CD4-positive, alpha-beta T cell treated with Interleukin-12 subunit alpha and Interleukin-12 subunit beta, for 1 hour (primary cell): ENCODE results near the gene ALDH1A2.

Experiments used
- DNase-seq: peaks from one replicate; pipeline ENCODE4 v3.0.0-alpha.2; 2020

The ALDH1A2 gene

DNA sequence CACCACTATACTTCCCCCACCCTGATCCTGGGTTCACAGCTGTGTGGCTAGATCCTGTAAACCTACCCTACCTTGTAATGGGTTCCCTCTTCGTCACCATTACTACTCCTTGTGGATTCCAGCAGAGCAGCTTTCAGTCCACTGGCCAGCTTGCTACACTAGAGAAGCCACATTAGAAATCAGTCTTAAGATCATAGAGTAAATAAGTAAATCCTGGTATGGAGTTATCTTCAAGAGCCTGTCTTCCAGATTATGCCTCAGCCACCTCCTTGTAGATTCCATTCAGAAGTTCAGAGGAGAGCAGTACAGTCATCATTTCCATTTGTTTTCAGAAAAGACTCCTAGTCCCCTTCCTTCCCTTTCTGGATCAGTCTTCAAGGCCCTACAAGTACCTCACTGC, 123.7 kb downstream of the ALDH1A2 start:
- DNase-seq, result no peak

DNA sequence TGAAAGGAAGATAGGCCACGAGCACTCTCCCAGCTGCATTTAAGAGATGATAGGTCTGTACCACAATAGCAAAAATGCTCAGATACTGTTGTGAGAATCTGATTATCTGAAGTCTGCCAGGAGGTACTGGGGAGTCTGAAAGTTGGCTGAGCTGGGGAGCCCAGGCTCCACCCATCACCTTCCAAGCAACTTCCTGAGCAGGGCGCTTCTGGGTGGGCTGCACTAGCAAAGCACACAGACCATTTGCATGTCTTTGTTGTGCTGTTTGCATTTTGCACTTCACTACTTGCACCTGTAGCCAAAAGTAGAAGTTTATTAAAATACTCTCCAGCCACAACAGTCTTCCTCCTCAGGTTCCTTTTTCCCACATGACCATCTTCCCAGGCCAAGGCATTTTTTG, 133.2 kb downstream of the ALDH1A2 start:
- no peak for DNase-seq

DNA sequence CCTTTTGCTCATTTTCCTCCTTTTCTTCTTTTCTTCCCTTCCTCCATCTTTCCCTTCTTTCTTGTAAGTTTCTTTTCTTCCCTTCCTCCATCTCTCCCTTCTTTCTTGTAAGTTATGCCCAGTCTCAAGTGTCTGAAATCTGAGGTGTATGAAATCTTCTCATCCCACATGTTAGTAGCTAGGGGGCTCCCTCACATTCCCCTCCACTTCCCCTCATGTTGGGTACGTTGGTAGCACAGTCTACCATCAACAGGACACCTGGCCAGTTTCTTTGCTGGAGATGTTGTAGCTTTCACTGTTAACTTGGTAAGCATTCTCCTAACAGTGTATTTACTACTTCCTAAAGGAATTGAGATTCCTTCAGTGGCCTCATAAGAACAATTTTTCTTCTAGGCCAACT, 133.9 kb downstream of the ALDH1A2 start:
- no peak for DNase-seq

DNA sequence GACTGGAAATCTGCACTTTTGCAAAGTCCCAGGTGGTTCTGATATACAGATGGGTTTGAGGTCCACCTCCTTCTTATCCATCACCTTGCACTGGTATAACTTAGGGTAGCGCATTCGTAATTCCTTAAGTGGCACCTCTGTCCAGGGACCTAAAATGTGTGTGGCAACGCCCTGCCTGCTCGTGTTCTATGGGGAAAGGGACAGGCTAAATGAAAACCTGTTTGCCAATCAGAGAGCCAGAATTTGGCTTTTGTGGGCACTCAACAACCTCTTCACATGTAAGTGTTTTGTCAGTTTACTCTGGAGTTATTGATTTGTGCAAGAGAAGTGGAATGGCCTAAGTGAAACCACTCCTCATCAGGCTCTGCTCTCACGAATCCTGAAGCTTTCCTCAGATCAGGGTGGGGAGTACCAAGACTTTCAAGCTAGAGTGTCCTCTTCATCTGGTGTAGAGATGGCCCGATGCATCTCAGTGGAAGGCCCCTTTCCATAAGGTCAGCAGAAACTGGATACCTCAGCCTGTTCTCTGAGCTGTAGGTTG, 138.3 kb downstream of the ALDH1A2 start:
- no peak for DNase-seq

DNA sequence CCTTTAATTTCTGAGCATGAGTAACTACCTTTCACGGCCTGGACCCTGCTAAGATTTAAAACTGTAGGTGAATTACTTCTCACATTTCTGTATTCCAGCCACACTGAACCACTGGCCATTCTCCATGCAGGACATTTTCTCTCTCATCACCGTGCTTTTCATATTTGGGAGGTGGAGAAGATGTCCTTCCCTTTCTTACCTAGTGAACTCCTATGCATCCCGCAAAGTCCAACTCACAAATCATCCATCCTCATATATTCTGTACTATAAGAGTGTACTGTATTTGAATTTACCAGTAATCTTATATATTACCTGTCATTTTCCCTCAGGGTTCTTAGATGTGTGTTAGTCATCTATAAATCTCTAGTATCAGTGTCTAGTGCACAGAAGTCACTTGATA, 139.9 kb downstream of the ALDH1A2 start:
- DNase-seq, result no peak

DNA sequence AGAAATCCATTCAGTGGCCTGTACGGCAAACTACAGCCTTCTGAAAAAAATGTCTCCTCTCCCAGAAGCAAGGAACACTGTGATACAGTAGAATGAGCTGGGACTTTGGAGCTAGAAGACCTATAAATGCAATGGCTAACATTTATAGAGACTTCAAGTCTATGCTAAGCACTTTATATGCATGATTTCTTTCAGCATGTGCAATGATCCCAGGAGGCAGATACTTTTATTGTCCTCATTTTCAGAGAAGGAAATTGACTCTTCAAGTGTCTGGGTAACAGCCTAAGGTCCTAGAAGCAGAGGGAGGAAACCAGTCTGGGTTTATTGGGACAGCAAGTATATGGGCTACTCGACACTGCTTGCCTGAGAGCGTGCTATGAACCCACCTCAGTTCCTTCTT, 140.9 kb downstream of the ALDH1A2 start:
- no peak for DNase-seq

DNA sequence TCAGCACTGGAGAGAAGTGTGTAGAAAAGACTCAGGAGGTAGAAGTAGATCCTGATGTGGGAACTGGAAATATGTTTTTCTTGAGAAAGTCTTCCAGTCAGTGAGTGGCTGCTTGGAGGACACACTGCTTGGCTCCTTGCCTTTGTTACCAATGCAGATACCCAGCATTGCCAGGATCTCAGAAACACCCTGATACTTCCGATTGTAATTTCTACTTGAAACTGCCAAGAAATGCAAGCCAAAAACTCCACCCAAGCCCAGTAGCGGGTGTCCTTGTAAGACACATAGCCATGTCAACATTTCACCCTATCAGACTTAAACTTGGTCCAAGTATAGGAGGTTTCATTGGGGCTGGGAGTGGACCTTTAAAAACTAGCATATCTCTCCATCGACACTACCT, 141.8 kb downstream of the ALDH1A2 start:
- DNase-seq, result no peak

DNA sequence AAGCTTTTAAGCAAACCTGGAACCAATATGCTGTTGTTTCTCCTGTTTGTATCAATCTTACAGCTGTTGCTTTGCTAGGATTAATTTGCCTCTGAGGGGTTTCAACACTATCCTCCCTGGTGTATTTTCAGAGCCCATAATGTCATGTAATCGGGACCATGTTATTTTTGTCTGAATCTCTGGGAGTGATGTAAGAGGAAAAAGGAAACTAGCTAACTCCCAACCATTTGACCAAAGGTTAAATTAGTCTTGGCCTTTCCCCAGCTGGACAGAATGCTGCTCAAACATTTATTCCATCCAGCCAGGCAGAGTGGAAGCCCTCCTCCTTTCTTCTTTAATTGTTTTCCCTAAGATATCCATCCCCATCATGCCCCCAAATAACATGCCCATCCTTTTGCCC, 142.2 kb downstream of the ALDH1A2 start:
- no peak for DNase-seq

DNA sequence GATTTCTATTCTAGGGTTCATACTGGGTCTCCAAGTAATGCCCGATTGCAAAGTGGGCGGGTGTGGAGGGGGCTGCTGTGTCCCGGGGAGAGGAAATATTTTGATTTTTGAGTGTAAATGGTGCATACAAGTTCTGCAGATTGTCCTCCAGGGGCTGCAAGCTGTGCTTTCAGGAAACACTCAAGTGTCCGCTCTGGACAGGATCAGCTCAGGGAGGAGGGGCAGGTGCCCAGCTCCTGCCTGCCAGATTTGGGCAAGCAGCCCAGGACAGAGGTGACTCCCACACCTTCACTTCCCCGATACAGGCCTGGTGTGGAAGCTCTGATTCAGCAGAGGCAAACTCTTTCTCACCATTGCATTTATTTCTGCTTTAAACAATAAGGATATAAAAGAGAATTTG, 142.7 kb downstream of the ALDH1A2 start:
- no peak for DNase-seq

DNA sequence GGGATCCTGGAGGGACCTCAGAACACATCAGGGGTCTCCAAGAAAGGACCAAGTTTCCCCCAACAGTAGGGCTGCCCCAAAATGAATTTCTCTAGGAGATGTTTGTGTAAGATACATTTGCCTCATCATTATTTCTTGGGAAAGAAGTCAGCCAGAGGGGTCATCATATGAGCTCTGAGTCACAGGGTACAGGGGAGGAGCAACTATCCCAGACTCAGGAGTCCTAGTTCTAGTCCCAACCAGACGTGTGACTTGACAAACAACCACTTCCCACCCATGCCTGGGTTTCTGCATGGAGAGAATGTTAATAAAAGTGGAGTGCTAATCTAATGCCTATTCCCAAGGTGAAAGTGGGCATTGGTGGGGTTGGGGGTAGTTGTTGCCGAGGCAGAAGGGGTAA, 144.1 kb downstream of the ALDH1A2 start:
- DNase-seq, result no peak

DNA sequence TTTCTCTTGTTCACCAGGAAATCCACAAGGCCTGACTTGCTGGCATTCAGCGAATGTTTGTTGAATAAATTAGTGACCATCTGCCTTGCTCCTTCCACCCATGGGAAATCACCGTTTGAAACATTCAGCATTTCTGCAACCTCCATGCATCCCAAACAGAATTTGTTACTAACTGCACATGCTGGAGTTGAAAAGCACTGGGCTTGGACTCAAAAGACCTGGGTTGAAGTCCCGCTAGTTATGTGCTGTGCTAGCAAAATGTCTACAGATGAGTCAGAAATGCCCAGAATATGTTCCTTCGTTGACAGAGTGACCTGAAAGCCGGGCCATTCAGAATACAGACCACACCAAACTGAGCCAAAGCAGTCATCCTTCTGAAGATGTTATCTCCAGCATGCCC, 144.6 kb downstream of the ALDH1A2 start:
- no peak for DNase-seq

DNA sequence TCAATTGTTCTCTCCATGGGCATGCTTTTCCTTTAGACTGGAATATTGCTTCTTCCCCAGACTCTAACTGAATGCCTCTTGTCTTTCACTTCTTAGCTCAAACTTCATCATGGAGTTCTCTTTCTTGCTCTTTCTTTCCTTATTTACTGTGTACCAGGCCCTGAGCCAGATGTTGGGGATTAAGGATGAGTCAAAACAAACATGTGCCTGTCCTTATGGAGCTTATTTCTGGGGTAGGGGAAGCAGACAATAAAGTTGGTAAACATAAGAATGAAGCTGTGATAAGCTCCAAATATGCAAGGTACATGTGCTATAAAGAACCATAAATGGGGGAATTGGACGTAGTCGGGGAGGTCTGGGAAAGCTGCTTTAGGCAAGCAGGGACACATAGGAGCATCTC, 145.8 kb downstream of the ALDH1A2 start:
- no peak for DNase-seq

DNA sequence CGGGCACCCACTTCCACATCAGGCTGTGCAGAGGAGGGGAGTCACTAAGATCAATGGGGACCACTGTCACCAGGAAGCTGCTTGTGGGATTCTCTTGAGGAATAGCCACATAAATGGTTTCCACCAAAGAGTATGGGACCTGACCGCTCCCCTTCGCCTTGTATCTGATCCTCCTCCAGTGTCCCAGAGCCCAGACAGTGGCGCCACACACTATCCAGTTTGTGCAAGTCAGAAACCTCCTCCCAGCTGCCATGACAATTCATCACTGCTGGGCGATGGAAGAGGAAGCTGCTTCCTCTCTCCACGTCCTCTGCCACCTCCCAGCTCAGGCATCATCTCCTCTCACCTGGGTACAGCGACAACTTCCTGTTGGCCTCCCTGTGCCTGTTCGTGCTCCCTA, 147.5 kb downstream of the ALDH1A2 start:
- no peak for DNase-seq

DNA sequence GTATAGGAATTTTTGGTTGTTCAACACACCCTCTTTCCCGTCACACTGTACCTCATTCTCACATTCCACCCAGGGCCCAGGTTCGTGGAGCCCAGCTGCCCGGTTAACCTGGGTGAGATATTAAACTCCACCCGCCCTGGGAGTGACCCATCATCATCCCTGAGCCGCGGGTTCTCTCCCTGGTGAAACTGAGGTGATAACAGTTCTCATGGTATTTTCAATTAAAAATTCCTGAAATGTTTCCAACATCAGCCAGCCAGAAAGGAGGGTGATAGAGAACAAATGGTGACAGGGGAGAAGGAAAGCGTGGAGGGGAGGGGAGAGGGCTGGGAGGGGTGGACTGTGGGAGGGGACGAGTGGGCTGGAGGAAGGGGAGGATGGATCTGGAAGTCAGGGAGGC, 148.8 kb downstream of the ALDH1A2 start:
- no peak for DNase-seq

DNA sequence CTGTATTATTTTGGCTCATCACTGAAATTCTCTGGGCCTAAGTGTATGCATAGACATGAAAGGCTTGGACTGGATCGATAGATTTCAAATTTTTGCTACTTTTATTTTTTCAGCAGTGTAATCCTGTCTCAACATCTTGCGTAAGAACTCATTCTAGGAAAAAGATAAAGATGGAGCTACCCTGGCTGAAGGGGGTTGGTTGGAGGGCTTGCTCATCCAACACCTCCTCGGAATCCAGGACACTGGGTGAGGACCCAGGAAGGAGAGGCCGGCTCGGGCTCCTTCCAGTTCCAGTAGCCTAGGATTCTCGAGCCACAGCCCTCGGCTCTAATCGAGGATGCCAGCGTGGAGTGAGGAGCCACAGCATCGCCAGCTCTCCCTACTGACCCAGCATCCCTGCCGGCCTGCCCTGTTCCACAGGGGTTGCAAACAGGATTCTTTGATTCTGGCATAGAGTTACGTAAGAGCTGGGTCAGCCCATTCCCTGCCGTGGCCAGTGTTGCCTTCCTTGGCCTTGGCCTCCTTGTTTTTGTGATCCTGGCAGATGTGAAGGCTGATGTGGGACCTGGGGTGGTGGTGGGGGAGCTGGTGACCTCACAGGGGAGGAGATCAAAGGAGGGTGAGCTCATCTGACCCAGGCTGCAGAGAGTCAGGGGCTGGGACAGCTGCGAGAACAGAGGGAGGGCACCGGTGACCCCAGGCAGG, 149.5 kb downstream of the ALDH1A2 start:
- DNase-seq, result no peak

DNA sequence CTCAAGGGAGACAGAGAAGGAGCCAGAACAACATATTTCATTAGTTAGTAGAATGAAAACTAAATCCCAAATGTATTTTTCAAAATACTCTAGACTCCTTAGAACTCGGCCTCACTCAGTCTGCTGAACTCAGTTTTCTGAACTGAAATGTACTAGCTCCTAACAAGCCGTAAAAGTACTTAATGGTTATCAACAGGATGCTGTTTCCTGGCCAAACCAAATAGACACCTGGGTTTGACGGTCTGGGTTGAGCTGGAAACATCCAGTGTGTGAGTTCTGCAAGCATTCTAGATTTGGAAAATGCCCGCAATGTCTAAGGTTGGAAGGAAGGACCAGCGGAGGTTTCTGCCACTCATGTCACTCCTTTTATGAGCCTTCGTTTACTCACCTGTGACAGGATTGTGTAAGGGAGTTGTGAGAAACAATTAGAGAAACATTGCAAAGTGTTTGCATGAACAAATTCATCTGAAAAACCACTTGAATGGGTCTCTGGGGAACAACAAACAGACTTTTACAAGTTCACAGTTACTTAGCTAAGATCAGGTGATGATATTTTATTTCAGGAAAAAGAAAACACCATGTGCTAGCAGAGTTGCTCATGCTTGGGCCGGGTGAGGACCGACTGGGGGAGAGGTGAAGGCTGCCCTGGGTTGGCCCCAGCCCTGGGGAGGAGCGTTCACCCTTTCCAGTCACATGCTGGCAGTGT, 151.0 kb downstream of the ALDH1A2 start:
- no peak for DNase-seq

DNA sequence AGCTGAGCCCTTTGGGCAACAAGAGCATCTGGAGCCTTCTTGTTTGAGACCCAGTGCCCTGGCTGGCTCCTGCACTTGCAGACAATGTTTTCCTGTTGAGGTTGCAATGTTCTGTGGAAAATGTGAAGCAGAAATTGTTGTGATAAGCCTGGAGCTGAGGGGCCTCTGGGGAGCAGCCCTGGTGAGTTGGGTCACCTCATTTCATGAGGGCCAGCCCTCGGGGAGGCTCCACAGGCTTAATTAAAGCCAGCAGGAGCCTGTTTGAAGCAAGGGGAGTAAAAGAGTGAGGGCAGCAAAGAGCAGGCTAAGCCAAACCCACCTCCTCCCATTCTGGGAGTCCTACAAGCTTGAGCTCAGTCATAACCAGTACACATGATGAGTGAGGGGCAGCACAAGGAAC, 154.3 kb downstream of the ALDH1A2 start:
- DNase-seq, result no peak

DNA sequence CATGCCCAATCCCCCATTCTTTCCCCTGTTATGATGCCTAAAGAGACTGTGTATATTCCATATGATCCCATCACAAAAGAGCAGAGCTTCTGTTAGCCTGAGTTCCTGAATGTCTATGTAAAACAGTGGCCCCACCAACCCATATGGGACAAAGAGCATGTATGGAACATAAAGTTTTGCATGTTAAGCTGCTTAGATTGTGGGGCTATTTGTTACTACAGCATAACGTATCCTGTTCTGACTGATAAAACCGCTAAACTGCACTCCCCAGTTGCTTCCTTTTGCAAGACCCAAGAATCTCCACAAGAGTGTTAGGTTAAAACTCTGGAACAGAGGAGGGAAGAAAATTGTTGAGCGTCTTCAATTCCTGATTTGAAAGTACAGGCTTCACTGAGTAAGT, 154.8 kb downstream of the ALDH1A2 start:
- DNase-seq, result no peak

DNA sequence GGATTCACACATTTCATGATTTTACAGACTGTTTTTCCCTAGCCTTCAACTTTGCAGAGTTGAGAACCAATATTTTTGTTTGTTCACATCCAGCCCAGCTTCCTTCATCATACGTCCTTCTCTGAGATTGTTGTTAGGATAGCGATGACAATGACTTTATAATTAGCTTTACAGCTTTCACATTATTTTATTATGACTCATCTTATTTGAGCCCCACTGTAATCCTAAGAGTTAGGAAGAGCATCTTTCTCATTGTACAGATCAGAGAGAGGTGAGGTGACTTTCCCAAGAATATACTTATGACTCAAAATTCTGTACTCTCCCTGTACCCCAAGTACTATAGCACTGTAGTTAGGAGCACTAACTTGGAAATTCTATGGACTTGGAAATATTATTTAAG, 156.1 kb downstream of the ALDH1A2 start:
- no peak for DNase-seq

DNA sequence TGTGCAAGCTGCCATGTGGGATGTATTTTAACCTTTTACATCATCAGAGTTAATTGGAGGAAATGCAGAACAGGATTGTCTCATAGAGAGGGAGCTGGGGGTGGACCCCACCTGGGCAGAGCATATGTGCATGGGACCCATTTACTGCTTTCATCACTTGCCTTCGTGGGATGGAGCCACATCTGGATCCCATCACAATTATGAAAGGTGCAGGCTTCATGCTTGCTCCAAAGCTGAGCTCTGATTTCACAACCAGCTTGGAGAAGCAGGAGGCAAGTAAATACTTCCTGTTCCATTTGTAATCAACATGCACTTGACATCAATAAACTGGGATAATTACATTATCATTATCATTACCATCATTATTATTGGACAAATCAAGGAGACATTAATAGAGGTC, 161.9 kb downstream of the ALDH1A2 start:
- no peak for DNase-seq
